HEK293 (cell line): ENCODE results near the gene OPRM1.

Experiments
- BCL11B ChIP-seq: fragments of 450-650 bp; formaldehyde crosslinking; IDR thresholded peaks from 2 replicates; pipeline ENCODE4 v1.5.1; 2016; ENCODE audit warnings: low read depth, missing biosample characterization, missing genetic modification characterization
- KLF10 ChIP-seq: fragments of 450-650 bp; IDR thresholded peaks from 2 replicates; pipeline ENCODE4 v1.5.1; 2018; ENCODE audit warnings: missing biosample characterization, mild to moderate bottlenecking, missing genetic modification characterization
- PBX3 ChIP-seq: sonication (generic); formaldehyde crosslinking; IDR thresholded peaks from 2 replicates; pipeline ENCODE4 v1.8.1; 2022; ENCODE audit warnings: mild to moderate bottlenecking, moderate library complexity, missing genetic modification reagents
- YY1 ChIP-seq: fragments of 450-650 bp; formaldehyde crosslinking; IDR thresholded peaks from 2 replicates; pipeline ENCODE4 v1.5.1; 2018; ENCODE audit warnings: missing biosample characterization, missing genetic modification characterization
- ZFP3 ChIP-seq: fragments of 450-650 bp; formaldehyde crosslinking; IDR thresholded peaks from 2 replicates; pipeline ENCODE4 v1.5.1; 2016; ENCODE audit warnings: low read depth, missing biosample characterization, missing genetic modification characterization
- ZNF280D ChIP-seq: fragments of 450-650 bp; formaldehyde crosslinking; IDR thresholded peaks from 2 replicates; pipeline ENCODE4 v1.5.1; 2016; ENCODE audit warnings: missing biosample characterization, missing genetic modification characterization
- ZNF394 ChIP-seq: fragments of 450-650 bp; formaldehyde crosslinking; IDR thresholded peaks from 2 replicates; pipeline ENCODE4 v1.5.1; 2016; ENCODE audit warnings: missing biosample characterization, missing genetic modification characterization, mild to moderate bottlenecking, moderate library complexity, borderline replicate concordance
- ZNF747 ChIP-seq: fragments of 450-650 bp; formaldehyde crosslinking; IDR thresholded peaks from 2 replicates; pipeline ENCODE4 v1.5.1; 2016; ENCODE audit warnings: missing biosample characterization, missing genetic modification characterization
- ZSCAN30 ChIP-seq: fragments of 450-650 bp; IDR thresholded peaks from 2 replicates; pipeline ENCODE4 v1.5.1; 2018; ENCODE audit warnings: missing biosample characterization, mild to moderate bottlenecking, missing genetic modification characterization, moderate library complexity
- TF ChIP-seq, protein P1 (sequence below): fragments of 450-650 bp; formaldehyde crosslinking; IDR thresholded peaks from 2 replicates; pipeline ENCODE4 v1.5.1; 2016; ENCODE audit warnings: missing biosample characterization, missing genetic modification characterization
- TF ChIP-seq, protein P2 (sequence below): IDR thresholded peaks from 2 replicates; pipeline ENCODE4 v1.6.1; 2011; ENCODE audit warnings: mild to moderate bottlenecking, low read depth, low read length, borderline replicate concordance

- TF ChIP-seq BCL11B (tag by site-specific recombination) (no peak), PBX3 (CRISPR knock-in tag) (no peak), ZFP3 (no peak), KLF10 (tag by site-specific recombination) (no peak), ZNF280D (tag by site-specific recombination) (no peak), ZSCAN30 (tag by site-specific recombination) (no peak), ZNF747 (tag by site-specific recombination) (no peak), ZNF394 (tag by site-specific recombination) (no peak), YY1 (tag by site-specific recombination) (no peak)
- TF ChIP-seq, protein P1, sequence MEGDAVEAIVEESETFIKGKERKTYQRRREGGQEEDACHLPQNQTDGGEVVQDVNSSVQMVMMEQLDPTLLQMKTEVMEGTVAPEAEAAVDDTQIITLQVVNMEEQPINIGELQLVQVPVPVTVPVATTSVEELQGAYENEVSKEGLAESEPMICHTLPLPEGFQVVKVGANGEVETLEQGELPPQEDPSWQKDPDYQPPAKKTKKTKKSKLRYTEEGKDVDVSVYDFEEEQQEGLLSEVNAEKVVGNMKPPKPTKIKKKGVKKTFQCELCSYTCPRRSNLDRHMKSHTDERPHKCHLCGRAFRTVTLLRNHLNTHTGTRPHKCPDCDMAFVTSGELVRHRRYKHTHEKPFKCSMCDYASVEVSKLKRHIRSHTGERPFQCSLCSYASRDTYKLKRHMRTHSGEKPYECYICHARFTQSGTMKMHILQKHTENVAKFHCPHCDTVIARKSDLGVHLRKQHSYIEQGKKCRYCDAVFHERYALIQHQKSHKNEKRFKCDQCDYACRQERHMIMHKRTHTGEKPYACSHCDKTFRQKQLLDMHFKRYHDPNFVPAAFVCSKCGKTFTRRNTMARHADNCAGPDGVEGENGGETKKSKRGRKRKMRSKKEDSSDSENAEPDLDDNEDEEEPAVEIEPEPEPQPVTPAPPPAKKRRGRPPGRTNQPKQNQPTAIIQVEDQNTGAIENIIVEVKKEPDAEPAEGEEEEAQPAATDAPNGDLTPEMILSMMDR (tag by site-specific recombination): no peak
- TF ChIP-seq, protein P2, sequence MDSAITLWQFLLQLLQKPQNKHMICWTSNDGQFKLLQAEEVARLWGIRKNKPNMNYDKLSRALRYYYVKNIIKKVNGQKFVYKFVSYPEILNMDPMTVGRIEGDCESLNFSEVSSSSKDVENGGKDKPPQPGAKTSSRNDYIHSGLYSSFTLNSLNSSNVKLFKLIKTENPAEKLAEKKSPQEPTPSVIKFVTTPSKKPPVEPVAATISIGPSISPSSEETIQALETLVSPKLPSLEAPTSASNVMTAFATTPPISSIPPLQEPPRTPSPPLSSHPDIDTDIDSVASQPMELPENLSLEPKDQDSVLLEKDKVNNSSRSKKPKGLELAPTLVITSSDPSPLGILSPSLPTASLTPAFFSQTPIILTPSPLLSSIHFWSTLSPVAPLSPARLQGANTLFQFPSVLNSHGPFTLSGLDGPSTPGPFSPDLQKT: no peak
Observed at GRCh38 chr6:154187714-154188113, 148.7 kb downstream of the OPRM1 start.
